NT2/D1 (cell line): ENCODE results near the gene GPR146.
A peak's percentile ranks its signal among the peaks of the same experiment; 100 is the strongest.

ENCODE experiments used
- DNase-seq: peaks from one replicate; pipeline ENCODE4 v3.0.0-alpha.2; 2011; ENCODE audit warnings: low read depth, low spot score
- H3K27me3 ChIP-seq: 2 replicates; pipeline ENCODE4 v1.6.0; 2011; ENCODE audit warnings: mild to moderate bottlenecking; ENCODE audit not compliant: insufficient read length, insufficient read depth
- H3K36me3 ChIP-seq: 2 replicates; pipeline ENCODE4 v1.6.1; 2011; ENCODE audit warnings: mild to moderate bottlenecking, low read length, mixed read lengths; ENCODE audit not compliant: insufficient read depth, insufficient read length
- H3K4me1 ChIP-seq: 2 replicates; pipeline ENCODE4 v1.5.1; 2011; ENCODE audit not compliant: insufficient read depth, insufficient read length
- H3K4me3 ChIP-seq: 2 replicates; pipeline ENCODE4 v1.5.1; 2011; ENCODE audit warnings: low read depth; ENCODE audit not compliant: insufficient read length
- H3K9ac ChIP-seq: 2 replicates; pipeline ENCODE4 v1.6.0; 2011; ENCODE audit warnings: low read depth; ENCODE audit not compliant: insufficient read length
- H3K9me3 ChIP-seq: 2 replicates; pipeline ENCODE4 v1.5.1; 2011; ENCODE audit warnings: mild to moderate bottlenecking, low read length; ENCODE audit not compliant: insufficient read depth
- SUZ12 ChIP-seq: IDR thresholded peaks from 2 replicates; pipeline ENCODE4 v1.6.1; 2011; ENCODE audit not compliant: insufficient read length, insufficient read depth; ENCODE audit errors: extremely low read depth
- YY1 ChIP-seq: IDR thresholded peaks from 2 replicates; pipeline ENCODE4 v1.6.1; 2011; ENCODE audit not compliant: insufficient read length, insufficient read depth
- ZNF274 ChIP-seq: IDR thresholded peaks from 2 replicates; pipeline ENCODE4 v1.6.1; 2011; ENCODE audit warnings: mild to moderate bottlenecking, low read depth, low read length

The GPR146 gene

GRCh38 chr7:1053002-1053411 is 8.7 kb downstream of the GPR146 start:
- H3K36me3 ChIP-seq, result peaks cover 21% of the 10 kb centered on the region
- peak overlapping the region; percentile 67 for H3K9ac ChIP-seq
- TF ChIP-seq ZNF274, result no peak
- TF ChIP-seq SUZ12, result no peak
- TF ChIP-seq YY1, result no peak
- H3K4me3 ChIP-seq, result no peak overlapping the region
- H3K9me3 ChIP-seq, result no peaks in the 10 kb centered on the region
- peaks cover 39% of the 10 kb centered on the region for H3K4me1 ChIP-seq
- no peaks in the 10 kb centered on the region for H3K27me3 ChIP-seq
- no peak for DNase-seq

- DNase-seq, result no peak
- Histone ChIP-seq H3K9me3 (no peaks in the 10 kb centered on the region), H3K9ac (no peak overlapping the region), H3K27me3 (no peaks in the 10 kb centered on the region), H3K36me3 (peaks cover 27% of the 10 kb centered on the region), H3K4me1 (peaks cover 41% of the 10 kb centered on the region), H3K4me3 (no peak overlapping the region)
- no peak for TF ChIP-seq ZNF274
- TF ChIP-seq SUZ12, result no peak
- no peak for TF ChIP-seq YY1
These were observed 9.5 kb downstream of the GPR146 start for GRCh38 chr7:1053816-1054370.

GRCh38 chr7:1054438-1054837 is 10.1 kb downstream of the GPR146 start:
- Histone ChIP-seq H3K9me3 (no peaks in the 10 kb centered on the region), H3K27me3 (no peaks in the 10 kb centered on the region), H3K4me3 (no peak overlapping the region), H3K36me3 (peaks cover 27% of the 10 kb centered on the region), H3K9ac (no peak overlapping the region), H3K4me1 (peaks cover 41% of the 10 kb centered on the region)
- TF ChIP-seq SUZ12 (no peak), ZNF274 (no peak), YY1 (no peak)
- DNase-seq, result no peak

GRCh38 chr7:1054861-1055450 is 10.6 kb downstream of the GPR146 start:
- H3K9me3 ChIP-seq, result no peaks in the 10 kb centered on the region
- no peak overlapping the region for H3K4me3 ChIP-seq
- peaks cover 41% of the 10 kb centered on the region for H3K4me1 ChIP-seq
- TF ChIP-seq SUZ12, result no peak
- TF ChIP-seq ZNF274, result no peak
- no peak for DNase-seq
- H3K36me3 ChIP-seq, result peaks cover 27% of the 10 kb centered on the region
- no peaks in the 10 kb centered on the region for H3K27me3 ChIP-seq
- H3K9ac ChIP-seq, result no peak overlapping the region

- no peaks in the 10 kb centered on the region for H3K27me3 ChIP-seq
- no peak overlapping the region for H3K9ac ChIP-seq
- no peak overlapping the region for H3K4me3 ChIP-seq
- peaks cover 25% of the 10 kb centered on the region for H3K36me3 ChIP-seq
- TF ChIP-seq YY1 (no peak), SUZ12 (no peak), ZNF274 (no peak)
- no peak for DNase-seq
- H3K9me3 ChIP-seq, result no peaks in the 10 kb centered on the region
- H3K4me1 ChIP-seq, result peaks cover 47% of the 10 kb centered on the region
These were observed 11.2 kb downstream of the GPR146 start for GRCh38 chr7:1055491-1055955.

- H3K27me3 ChIP-seq, result no peaks in the 10 kb centered on the region
- H3K4me3 ChIP-seq, result no peak overlapping the region
- no peaks in the 10 kb centered on the region for H3K9me3 ChIP-seq
- peaks cover 51% of the 10 kb centered on the region for H3K4me1 ChIP-seq
- H3K36me3 ChIP-seq, result peaks cover 25% of the 10 kb centered on the region
- TF ChIP-seq SUZ12, result no peak
- TF ChIP-seq ZNF274, result no peak
- no peak for TF ChIP-seq YY1
- H3K9ac ChIP-seq, result no peak overlapping the region
- DNase-seq, result no peak
These were observed 11.8 kb downstream of the GPR146 start for GRCh38 chr7:1055956-1056784.

- H3K27me3 ChIP-seq, result no peaks in the 10 kb centered on the region
- no peaks in the 10 kb centered on the region for H3K9me3 ChIP-seq
- H3K9ac ChIP-seq, result no peak overlapping the region
- peaks cover 49% of the 10 kb centered on the region for H3K4me1 ChIP-seq
- no peak for TF ChIP-seq SUZ12
- DNase-seq, result no peak
- peaks cover 25% of the 10 kb centered on the region for H3K36me3 ChIP-seq
- no peak overlapping the region for H3K4me3 ChIP-seq
These were observed 12.6 kb downstream of the GPR146 start for GRCh38 chr7:1056785-1057410.
